Endodermal cell (in vitro differentiated cells): ENCODE measurements around the gene LIM2. TPM values are rescaled to one million over a fixed set of nuclear protein-coding genes. Genes with fewer than 3 reads are reported as not detected.
"Not testable (repeated sequence)": the region's sequence is repeated elsewhere in the genome, so short reads cannot be mapped to it uniquely, and the experiment has no call there.

Experiments
- DNase-seq: peaks from one replicate; pipeline ENCODE4 v3.0.0-alpha.2; 2017
- H3K27ac ChIP-seq: 2 replicates; pipeline ENCODE4 v1.5.1; 2013; ENCODE audit warnings: mild to moderate bottlenecking, low read depth, low read length, moderate library complexity
- H3K27me3 ChIP-seq: 2 replicates; pipeline ENCODE4 v1.6.1; 2013; ENCODE audit warnings: mild to moderate bottlenecking, low read length, moderate library complexity; ENCODE audit not compliant: insufficient read depth, control insufficient read depth, poor library complexity, severe bottlenecking
- H3K36me3 ChIP-seq: 2 replicates; pipeline ENCODE4 v1.7.0; 2013; ENCODE audit warnings: mild to moderate bottlenecking, low read length, moderate library complexity; ENCODE audit not compliant: control insufficient read depth, insufficient read depth
- H3K4me1 ChIP-seq: one replicate; pipeline ENCODE4 v1.7.0; 2013; ENCODE audit warnings: low read length; ENCODE audit not compliant: control insufficient read depth, insufficient read depth
- H3K4me3 ChIP-seq: 2 replicates; pipeline ENCODE4 v1.5.1; 2013; ENCODE audit warnings: mild to moderate bottlenecking, low read length, moderate library complexity
- H3K9ac ChIP-seq: 2 replicates; pipeline ENCODE4 v1.6.1; 2013; ENCODE audit warnings: mild to moderate bottlenecking, low read length, moderate library complexity; ENCODE audit not compliant: poor library complexity, severe bottlenecking; ENCODE audit errors: extremely low read depth
- H3K9me3 ChIP-seq: 2 replicates; pipeline ENCODE4 v1.6.1; 2013; ENCODE audit warnings: mild to moderate bottlenecking, low read length, moderate library complexity; ENCODE audit not compliant: control insufficient read depth
- H3K27ac Mint-ChIP-seq: 2 replicates; pipeline ENCODE4 v1.8.0; 2020; ENCODE audit warnings: mixed read lengths
- H3K27me3 Mint-ChIP-seq: 2 replicates; pipeline ENCODE4 v1.8.0; 2021; ENCODE audit warnings: mild to moderate bottlenecking, mixed read lengths; ENCODE audit not compliant: insufficient read depth
- H3K36me3 Mint-ChIP-seq: 2 replicates; pipeline ENCODE4 v1.8.0; 2020; ENCODE audit warnings: low read depth, mixed read lengths
- H3K4me1 Mint-ChIP-seq: 2 replicates; pipeline ENCODE4 v1.8.0; 2020; ENCODE audit warnings: mixed read lengths
- H3K4me3 Mint-ChIP-seq: 2 replicates; pipeline ENCODE4 v1.8.0; 2020; ENCODE audit warnings: mild to moderate bottlenecking, moderate library complexity, mixed read lengths
- H3K9me3 Mint-ChIP-seq: 2 replicates; pipeline ENCODE4 v1.8.0; 2020; ENCODE audit warnings: mild to moderate bottlenecking, mixed read lengths
- WGBS, 2 experiments: methylation state at CpG; one replicate each; pipeline versions ENCODE4 v1.1.5 to v1.1.7; 2013; ENCODE audit warnings: missing lambda C conversion rate in 2 of 2, mixed read lengths in 1 of 2; ENCODE audit not compliant: insufficient coverage in 1 of 2, insufficient read length in 1 of 2; 5-methylcytosine and 5-hydroxymethylcytosine counted together
- total RNA-seq, 2 donors: library from RNA; stranded (reverse); fragmentation: NEBNext Ultra II Directional in 1 of 2; extraction: Animal tissue kit (Norgen Biotek cat#: 25700) in 1 of 2; gene quantifications; 2 replicates in 1 of 2; 3 replicates in 1 of 2; pipeline ENCODE4 v1.2.1, GENCODE V29; 2021
- TF ChIP-seq, protein P1 (sequence below): fragments of 200-600 bp; sonication (generic); conservative IDR thresholded peaks from 2 replicates; pipeline ENCODE4 v1.5.0; 2021; ENCODE audit warnings: antibody characterized with exemption, mild to moderate bottlenecking

The LIM2 gene
- total RNA-seq, 2 donors from 2014 or later = not detected

DNA sequence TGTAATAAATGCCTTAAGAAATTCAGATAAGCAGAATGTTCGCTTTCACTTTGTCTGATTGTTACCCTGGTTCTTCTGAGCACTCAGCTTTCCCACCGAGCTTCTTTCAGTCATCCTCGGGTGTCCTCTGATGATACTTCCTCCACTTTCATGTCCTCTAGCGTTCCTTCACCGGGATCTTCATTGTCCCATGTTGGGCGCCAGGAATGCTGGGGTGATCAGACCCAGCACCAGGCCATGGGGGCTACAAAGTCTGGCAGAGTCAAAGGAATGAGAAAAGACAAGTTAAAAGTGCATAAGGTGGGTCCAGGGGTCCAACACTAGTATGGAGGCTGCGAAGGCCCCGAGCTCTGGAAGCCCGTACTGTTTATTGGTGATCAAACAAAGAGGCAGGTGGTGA is 14.3 kb upstream of the LIM2 start:
- no peak overlapping the region for H3K27ac Mint-ChIP-seq
- Histone ChIP-seq H3K4me1 (no peaks in the 10 kb centered on the region), H3K27me3 (no peaks in the 10 kb centered on the region), H3K9ac (no peak overlapping the region), H3K4me3 (peak overlapping the region; percentile 23), H3K27ac (no peak overlapping the region), H3K9me3 (peaks cover 27% of the 10 kb centered on the region), H3K36me3 (no peaks in the 10 kb centered on the region)
- no peaks in the 10 kb centered on the region for H3K27me3 Mint-ChIP-seq
- peaks cover 30% of the 10 kb centered on the region for H3K36me3 Mint-ChIP-seq
- peaks cover 53% of the 10 kb centered on the region for H3K9me3 Mint-ChIP-seq
- DNase-seq = no peak
- no peaks in the 10 kb centered on the region for H3K4me1 Mint-ChIP-seq
- 88 to 91% methylated on average over 6 to 9 of the region's 9 CpGs for WGBS, 2 experiments
- H3K4me3 Mint-ChIP-seq = no peak overlapping the region
- TF ChIP-seq, protein P1, sequence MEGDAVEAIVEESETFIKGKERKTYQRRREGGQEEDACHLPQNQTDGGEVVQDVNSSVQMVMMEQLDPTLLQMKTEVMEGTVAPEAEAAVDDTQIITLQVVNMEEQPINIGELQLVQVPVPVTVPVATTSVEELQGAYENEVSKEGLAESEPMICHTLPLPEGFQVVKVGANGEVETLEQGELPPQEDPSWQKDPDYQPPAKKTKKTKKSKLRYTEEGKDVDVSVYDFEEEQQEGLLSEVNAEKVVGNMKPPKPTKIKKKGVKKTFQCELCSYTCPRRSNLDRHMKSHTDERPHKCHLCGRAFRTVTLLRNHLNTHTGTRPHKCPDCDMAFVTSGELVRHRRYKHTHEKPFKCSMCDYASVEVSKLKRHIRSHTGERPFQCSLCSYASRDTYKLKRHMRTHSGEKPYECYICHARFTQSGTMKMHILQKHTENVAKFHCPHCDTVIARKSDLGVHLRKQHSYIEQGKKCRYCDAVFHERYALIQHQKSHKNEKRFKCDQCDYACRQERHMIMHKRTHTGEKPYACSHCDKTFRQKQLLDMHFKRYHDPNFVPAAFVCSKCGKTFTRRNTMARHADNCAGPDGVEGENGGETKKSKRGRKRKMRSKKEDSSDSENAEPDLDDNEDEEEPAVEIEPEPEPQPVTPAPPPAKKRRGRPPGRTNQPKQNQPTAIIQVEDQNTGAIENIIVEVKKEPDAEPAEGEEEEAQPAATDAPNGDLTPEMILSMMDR = no peak

DNA sequence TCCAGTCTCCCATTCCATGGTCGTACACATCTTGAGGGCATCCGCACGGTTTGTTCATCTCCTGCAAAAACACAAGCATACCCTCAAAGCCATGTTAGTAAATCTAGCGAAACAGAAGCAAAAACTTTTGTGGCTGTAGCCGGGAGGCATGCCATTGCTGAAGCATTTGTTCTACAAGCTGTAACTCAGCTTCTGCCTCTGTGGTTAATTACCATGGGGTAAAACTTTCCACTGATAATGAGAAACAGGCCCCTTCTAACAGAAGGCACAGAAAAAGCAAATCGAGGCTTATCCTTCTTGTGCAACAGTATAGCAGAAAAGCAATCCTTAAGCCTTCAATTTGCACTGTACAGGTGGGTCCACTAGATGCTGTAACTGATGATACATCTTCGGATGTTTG is 12.2 kb upstream of the LIM2 start:
- not testable (repeated sequence) for H3K4me1 Mint-ChIP-seq, H3K9ac ChIP-seq, H3K36me3 ChIP-seq, H3K4me1 ChIP-seq, H3K27me3 Mint-ChIP-seq, H3K27me3 ChIP-seq, H3K4me3 ChIP-seq, H3K27ac ChIP-seq, H3K4me3 Mint-ChIP-seq, DNase-seq, H3K27ac Mint-ChIP-seq
- H3K9me3 ChIP-seq = peaks cover 27% of the 10 kb centered on the region
- WGBS, 2 experiments = 90 to 94% methylated on average over 4 to 7 of the region's 7 CpGs
- H3K36me3 Mint-ChIP-seq = peaks cover 26% of the 10 kb centered on the region
- peaks cover 45% of the 10 kb centered on the region for H3K9me3 Mint-ChIP-seq

DNA sequence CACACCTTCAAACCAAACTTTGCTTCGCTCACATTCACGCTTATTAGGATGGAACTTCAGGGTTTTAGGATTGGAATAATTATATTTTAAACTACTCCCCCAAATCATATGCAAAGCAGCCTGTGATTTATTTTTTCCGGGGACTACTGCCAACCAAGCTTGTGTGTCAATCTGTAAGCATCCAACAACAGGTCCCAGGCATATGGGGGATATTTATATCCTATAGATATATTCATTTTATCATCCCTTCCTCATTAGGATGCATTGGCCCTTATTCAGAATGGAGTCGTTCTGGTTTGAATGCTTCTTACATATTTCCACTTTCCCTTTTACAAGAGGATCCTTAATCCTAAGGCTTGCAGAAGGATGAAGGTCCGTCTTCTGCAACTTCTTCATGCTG is 11.5 kb upstream of the LIM2 start:
- no peak for DNase-seq
- H3K27ac Mint-ChIP-seq = no peak overlapping the region

More for the DNA sequence above, 11.5 kb upstream of the LIM2 start:
- H3K36me3 Mint-ChIP-seq = peaks cover 21% of the 10 kb centered on the region
- H3K9me3 Mint-ChIP-seq = peaks cover 43% of the 10 kb centered on the region
- no peaks in the 10 kb centered on the region for H3K27me3 ChIP-seq
- H3K9ac ChIP-seq = no peak overlapping the region
- no peaks in the 10 kb centered on the region for H3K4me1 Mint-ChIP-seq
- no peaks in the 10 kb centered on the region for H3K4me1 ChIP-seq
- H3K4me3 Mint-ChIP-seq = no peak overlapping the region
- TF ChIP-seq, protein P1 = no peak
- H3K9me3 ChIP-seq = peaks cover 27% of the 10 kb centered on the region
- H3K4me3 ChIP-seq = no peak overlapping the region
- no peaks in the 10 kb centered on the region for H3K36me3 ChIP-seq
- no peaks in the 10 kb centered on the region for H3K27me3 Mint-ChIP-seq
- H3K27ac ChIP-seq = no peak overlapping the region
- WGBS, 2 experiments = 85 to 100% methylated on average over 1 to 3 of the region's 5 CpGs
